DMS153 treated with DMSO at 0.1 percent for 48 hours (cell line): ENCODE results near the gene SYNRG.

Experiments used
- DNase-seq: peaks from one replicate; lab custom pipeline; 2025; ENCODE audit not compliant: unreplicated experiment; lab: John Stamatoyannopoulos, UW

SYNRG gene

GRCh38 chr17:37505333-37505732, 103.9 kb downstream of the SYNRG start:
- DNase-seq = no peak

GRCh38 chr17:37503148-37503547, 106.1 kb downstream of the SYNRG start:
- no peak for DNase-seq

DNA sequence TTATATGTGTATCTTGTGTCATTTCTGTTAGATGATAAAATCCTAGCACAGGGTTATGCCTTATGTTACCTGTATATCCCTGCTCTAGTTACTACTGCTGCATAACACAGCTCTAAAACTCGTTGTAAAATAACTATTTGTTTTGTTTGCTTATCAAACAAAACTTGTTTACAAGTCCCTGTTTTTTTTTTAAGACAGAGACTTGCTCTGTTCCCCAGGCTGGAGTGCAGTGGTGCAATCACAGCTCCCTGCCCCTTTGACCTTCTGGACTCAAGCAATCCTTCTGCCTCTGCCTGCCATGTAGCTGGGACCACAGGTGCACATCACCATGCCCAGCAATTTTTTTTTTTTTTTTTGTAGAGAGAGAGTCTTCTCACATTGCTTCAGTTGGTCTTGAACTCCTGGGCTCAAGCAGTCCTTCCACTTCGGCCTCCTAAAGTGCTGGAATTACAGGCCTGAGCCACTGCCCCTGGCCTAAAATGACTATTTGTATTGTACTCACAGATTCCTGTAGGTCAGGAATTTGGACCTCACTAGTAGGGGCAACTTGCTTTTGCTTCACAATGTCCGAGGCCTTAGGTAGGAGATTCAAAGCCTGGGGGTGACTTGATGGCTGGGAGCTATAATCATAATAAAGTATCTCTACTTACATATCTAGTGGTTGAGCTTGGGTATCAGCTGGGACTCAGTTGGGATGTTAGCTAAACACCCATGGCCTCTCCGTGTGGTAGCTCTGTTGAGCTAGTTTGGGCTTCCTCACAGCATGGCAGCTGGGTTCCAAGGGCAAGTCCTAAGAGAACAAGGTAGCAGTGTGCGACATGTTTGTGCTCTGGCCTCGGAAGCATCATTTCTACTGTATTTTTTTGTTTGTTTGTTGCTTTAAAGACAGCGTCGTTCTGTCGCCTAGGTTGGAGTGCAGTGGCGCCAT, 106.9 kb downstream of the SYNRG start:
- no peak for DNase-seq

GRCh38 chr17:37500378-37500777, 108.8 kb downstream of the SYNRG start:
- DNase-seq = no peak

DNA sequence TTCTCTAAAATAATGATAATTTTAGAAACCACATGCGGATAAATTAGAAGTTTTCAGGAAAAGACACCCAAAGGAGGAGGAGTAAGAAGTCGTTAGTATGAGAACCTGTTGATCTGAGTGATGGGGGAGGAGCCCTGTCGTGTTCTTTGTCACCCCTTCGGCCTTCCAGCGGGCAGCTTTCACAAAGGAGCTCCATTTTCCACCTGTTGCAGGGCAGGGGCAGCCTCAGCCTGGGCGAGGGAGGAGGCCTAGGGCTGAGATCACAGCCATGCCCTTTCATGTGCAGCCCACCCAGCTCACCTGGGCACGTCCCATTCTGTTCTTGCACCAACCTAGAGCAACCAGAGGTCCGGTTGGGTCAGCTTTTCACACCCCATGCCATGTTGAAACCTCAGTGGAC, 114.2 kb downstream of the SYNRG start:
- no peak for DNase-seq

- no peak for DNase-seq
Measured at GRCh38 chr17:37494401-37494831, 114.8 kb downstream of the SYNRG start.

DNA sequence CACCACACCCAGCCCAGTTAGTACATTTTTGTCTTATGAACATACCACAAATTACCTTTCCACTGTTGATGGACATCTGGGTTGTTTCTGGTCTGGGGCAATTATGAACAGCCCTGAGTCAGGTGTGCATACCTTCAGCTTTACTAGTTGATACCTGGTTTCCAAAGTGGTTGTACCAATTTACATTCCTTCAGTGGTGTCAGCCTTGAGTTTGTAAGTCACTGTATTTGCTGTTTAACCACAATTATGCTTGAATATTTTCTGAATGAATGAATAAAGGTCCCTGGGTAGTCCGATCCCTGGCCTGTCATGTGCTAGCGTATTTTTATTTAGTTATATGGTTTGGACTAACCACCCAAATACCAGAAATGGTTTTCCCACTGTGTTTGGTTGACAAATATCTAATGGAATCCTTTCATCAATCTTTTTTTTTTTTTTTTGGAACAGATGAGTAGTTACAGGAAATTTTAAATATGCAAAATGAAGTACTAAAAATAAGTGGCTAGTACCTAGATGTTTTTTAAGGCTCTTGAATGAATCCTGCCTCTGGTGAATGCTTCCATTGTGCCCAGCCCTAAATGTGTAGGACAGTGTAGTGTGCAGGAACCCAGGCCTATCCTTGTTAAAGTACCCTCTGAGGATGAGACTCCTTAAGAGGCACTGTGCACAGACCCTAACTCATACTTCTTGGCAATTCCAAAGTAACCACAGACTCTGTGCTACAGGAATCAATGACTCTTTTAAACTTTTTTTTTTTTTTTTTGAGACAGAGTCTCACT, 115.8 kb downstream of the SYNRG start:
- no peak for DNase-seq

DNA sequence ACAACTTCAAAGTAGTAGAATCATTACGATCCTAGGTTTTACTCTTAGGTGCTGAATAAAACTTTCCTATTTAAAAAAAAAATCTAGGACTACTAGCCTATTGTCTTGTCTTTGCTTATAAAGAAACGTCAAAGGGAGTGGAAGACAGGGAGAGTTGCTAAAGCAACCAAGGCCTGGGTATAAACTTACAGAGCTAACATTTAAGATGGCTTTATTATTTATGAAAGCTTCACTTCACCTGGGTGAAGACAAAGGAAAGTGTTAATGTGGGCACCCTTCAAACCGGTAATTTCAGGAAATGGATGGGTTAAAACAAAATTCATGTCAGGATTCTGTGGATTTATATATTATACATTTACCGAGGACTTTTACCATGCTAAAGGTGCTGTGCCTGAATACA, 117.1 kb downstream of the SYNRG start:
- DNase-seq = no peak

- no peak for DNase-seq
Measured at GRCh38 chr17:37490638-37491614, 118.3 kb downstream of the SYNRG start.

DNA sequence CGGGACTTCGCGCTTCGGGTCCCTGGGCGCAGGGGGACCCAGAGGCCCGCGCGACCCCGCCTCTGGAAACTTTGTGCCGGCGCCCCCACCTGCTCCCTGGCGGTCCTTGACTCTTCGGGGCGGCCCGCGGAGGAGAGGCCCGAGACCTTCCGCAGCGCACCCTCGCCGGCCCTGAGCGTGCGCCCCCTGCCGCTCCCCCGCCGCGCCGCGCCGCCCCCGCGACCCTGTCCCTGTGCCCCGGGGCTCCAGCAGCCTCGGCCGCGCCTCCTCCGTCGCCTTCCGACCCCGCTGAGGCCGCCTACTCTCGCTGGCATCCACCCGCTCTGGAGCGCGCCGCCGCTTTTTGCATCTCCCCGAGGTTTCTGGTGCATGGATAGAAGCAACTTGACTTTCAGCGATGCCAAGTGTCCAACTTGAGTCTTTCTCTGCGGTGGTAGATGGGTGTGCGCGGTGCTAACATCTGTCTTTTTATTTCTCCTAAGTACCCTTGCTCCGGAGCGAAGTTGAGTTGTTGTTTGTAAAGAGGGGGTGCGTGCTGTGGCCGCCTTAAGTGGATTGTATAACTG, 119.1 kb downstream of the SYNRG start:
- DNase-seq = peak; percentile 12

- peak; percentile 55 for DNase-seq
Measured at GRCh38 chr17:37489197-37490001, 119.8 kb downstream of the SYNRG start, which contains the start of gene DUSP14. TSS of gene DUSP14 (plus strand) at chr17:37489891. CDS start at chr17:37512273, 22,382 bp downstream.

GRCh38 chr17:37488607-37489196, 120.5 kb downstream of the SYNRG start:
- DNase-seq = no peak

DNA sequence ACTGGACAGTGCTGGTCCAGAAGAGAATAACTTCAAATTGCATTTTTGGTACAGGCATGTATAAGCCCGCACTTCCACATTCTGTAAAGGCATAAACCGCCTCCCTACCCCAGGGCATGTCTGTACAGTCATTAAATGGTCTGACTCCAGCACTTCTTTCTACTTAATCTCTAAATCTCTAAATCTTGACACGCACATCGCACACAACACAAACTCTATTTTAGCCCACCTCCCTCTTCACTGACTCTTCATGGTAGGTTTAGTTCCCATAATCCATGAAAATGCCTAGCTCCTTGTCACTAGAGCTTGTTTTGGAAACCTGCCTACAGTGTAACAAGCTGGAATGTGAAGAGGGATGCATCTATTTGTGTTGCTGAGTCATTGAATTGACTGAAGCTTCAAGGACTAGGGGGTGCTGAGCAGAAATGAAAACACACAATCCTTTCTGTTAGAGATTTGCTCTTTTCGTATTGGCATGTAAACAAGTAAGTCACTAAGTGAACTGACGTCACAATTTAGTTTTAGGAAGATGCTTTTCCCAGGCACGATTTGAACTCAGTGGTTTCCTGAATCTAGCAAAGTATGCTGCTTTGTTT, 121.1 kb downstream of the SYNRG start:
- DNase-seq = peak; percentile 58

- DNase-seq = no peak
Measured at GRCh38 chr17:37485938-37486570, 123.2 kb downstream of the SYNRG start.

DNA sequence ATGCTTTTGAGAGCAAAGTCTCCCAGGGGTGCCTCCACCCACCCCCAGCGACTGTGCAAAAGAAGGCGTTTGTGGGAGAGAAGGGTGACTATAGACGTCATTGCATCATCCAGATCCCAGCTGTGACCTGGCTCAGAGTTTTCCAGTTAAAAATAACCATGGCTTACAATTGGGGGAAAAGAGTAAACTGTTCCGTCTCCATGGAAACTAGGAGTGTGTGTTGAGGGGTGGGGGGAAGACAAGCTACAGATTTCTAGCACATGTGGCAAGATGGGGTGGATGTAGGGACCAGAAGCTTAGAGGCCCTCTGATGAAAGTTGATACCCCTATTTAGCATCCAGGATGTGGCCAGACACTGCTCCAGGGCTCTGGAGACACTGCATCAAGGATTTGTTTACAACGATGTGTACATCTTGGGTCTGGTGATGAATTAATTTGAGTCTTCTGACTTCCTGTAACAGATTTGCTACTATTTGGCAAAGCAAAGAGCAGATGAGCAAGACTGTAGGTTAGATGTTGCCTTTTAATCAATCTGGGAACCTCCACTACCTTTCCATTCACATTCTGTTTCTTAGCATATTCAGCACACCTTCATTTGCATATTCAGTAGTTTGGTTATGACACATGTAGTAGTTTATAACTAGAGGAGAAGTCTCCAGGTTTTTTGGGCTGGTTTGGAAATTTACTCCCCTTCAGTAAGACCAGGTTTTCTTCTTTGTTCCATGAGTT, 125.7 kb downstream of the SYNRG start:
- no peak for DNase-seq

DNA sequence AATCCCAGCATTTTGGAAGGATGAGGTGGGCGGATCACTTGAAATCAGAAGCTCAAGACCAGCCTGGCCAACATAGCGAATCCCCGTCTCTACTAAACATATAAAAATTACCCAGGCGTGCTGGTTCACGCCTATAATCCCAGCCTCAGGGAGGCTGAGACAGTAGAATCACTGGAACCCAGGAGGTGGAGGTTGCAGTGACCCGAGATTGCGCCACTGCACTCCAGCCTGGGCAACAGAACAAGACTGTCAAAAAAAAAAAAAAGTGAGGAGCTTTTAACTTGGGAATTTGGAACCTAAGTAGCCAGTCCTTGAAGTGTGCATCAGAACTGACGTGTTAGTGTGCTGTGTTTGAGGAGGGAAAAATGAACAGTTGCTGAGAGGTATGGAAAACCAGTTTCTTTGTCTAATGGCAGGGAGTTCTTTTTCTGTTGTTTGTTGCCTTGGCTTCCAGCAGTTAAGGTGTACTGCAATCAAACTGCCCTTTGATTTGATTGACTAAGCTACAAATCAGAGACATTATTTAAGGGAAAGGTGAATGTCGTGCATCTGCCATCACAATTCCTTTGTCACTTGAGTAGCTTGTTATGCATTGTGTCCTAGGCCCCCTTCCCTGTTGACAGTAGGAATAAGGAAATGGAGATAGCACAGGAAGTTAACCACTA, 128.1 kb downstream of the SYNRG start:
- no peak for DNase-seq

GRCh38 chr17:37480427-37480826, 128.8 kb downstream of the SYNRG start:
- no peak for DNase-seq
